Measurements from ENCODE around the gene PAK1. TPM values are rescaled to one million over a fixed set of nuclear protein-coding genes. Genes with fewer than 3 reads are reported as not detected.

The PAK1 gene
- total RNA-seq, 1 donor from 2014 or later, result 127 TPM

DNA sequence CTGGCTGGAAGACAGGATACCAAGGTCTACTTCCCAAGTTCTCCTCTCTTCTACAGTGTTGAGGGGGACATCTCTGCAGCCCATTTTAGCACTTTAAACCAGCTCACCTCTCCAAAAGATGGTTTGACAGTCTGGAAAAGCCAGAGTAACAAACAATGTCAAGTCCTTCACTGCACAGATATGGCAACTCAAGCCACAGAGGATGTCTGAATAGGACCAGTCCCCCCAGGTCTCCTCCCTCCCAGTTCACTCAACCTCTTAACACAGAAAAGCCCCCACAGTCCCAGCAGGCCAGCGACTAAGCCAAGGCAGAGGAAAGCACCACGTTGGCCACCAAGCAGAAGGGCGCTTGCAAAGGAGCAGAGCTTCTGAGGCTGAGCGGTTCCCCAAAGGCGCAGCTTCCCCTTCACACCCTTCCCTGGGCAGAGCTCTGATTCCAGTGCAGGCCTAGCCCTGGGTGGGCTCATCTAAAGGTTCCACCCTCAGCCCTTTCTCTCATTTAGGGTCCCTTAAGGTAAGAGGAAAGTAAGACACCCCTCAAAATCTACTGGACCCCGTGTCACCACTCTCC lies 62.7 kb downstream of the PAK1 start:
- DNase-seq (ENCODE audit: low spot score, unreplicated experiment), result no peak
- H3K36me3 Mint-ChIP-seq (ENCODE audit: insufficient read depth), result no peaks in the 10 kb centered on the region
- H3K27ac Mint-ChIP-seq, result peak overlapping the region; percentile 35
- no peak overlapping the region for H3K4me3 Mint-ChIP-seq (ENCODE audit: low read depth)
- TF ChIP-seq, protein P1, sequence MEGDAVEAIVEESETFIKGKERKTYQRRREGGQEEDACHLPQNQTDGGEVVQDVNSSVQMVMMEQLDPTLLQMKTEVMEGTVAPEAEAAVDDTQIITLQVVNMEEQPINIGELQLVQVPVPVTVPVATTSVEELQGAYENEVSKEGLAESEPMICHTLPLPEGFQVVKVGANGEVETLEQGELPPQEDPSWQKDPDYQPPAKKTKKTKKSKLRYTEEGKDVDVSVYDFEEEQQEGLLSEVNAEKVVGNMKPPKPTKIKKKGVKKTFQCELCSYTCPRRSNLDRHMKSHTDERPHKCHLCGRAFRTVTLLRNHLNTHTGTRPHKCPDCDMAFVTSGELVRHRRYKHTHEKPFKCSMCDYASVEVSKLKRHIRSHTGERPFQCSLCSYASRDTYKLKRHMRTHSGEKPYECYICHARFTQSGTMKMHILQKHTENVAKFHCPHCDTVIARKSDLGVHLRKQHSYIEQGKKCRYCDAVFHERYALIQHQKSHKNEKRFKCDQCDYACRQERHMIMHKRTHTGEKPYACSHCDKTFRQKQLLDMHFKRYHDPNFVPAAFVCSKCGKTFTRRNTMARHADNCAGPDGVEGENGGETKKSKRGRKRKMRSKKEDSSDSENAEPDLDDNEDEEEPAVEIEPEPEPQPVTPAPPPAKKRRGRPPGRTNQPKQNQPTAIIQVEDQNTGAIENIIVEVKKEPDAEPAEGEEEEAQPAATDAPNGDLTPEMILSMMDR (IDR thresholded peaks at IDR 0.05; ENCODE audit: unreplicated experiment), result no peak
- H3K27me3 Mint-ChIP-seq, result peaks cover 3% of the 10 kb centered on the region
- H3K9me3 Mint-ChIP-seq (ENCODE audit: low read depth), result no peaks in the 10 kb centered on the region
- H3K4me1 Mint-ChIP-seq (ENCODE audit: low read depth), result peaks cover 14% of the 10 kb centered on the region

DNA sequence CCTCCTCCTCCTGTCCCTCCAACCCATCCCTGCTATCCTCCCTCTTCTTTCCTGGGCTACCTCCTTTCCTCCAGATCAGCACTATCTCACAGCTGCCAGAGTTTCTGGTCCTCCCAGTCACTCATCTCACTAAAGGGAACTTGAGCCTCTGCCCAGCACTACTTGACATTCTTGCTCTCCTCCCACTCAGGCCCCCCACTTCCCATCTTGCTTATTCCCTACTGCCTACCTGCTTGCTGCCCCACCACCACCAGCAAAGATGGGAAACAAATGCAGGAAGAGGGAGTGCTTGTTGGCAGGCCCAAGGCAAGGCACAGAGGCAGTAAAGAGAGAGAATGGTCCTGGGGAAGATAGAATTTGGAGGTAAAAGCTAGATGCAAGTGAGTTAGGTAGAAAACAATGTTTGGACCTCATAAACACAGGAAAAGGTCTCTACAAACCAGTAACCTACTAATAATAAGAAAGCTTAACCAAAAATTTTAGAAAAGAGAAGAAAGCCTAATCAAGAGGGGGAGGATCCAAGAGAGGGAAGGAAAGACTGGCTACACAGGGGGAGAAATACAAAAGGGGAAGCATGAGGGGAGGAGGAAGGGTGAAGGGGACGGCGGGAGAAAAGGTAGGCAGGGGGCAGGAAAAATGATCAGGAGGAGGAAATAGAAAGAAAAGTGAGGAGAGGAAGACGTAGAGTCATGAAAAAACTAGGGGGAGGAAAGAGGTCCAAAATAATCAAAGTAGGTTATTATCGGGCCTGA lies 63.6 kb downstream of the PAK1 start:
- TF ChIP-seq, protein P1 (IDR thresholded peaks at IDR 0.05; ENCODE audit: unreplicated experiment), result no peak
- Mint-ChIP-seq H3K27me3 (peaks cover 3% of the 10 kb centered on the region), H3K4me1 (ENCODE audit: low read depth) (peaks cover 14% of the 10 kb centered on the region), H3K36me3 (ENCODE audit: insufficient read depth) (no peaks in the 10 kb centered on the region), H3K9me3 (ENCODE audit: low read depth) (no peaks in the 10 kb centered on the region), H3K4me3 (ENCODE audit: low read depth) (no peak overlapping the region), H3K27ac (peak overlapping the region; percentile 2)
- no peak for DNase-seq (ENCODE audit: low spot score, unreplicated experiment)

DNA sequence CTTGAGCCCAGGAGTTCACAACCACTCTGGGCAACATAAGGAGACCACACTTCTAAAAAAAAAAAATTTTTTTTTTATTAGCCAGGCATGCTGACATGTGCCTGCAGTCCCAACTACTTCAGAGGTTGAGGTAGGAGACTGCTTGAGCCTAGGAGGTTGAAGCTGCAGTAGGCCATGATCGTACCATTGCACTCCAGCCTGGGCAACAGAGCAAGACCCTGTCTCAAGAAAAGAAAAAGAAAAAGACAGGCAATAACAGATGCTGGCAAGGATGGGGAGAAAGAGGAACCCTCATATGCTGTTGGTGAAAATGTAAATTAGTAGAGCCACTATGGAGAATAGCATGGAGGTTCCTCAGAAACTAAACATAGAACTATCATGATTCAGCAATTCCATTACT lies 64.8 kb downstream of the PAK1 start:
- TF ChIP-seq, protein P1 (IDR thresholded peaks at IDR 0.05; ENCODE audit: unreplicated experiment), result no peak
- peaks cover 3% of the 10 kb centered on the region for H3K27me3 Mint-ChIP-seq
- H3K4me1 Mint-ChIP-seq (ENCODE audit: low read depth), result peaks cover 14% of the 10 kb centered on the region
- no peaks in the 10 kb centered on the region for H3K36me3 Mint-ChIP-seq (ENCODE audit: insufficient read depth)
- no peak overlapping the region for H3K27ac Mint-ChIP-seq
- no peak for DNase-seq (ENCODE audit: low spot score, unreplicated experiment)
- no peaks in the 10 kb centered on the region for H3K9me3 Mint-ChIP-seq (ENCODE audit: low read depth)
- H3K4me3 Mint-ChIP-seq (ENCODE audit: low read depth), result no peak overlapping the region

DNA sequence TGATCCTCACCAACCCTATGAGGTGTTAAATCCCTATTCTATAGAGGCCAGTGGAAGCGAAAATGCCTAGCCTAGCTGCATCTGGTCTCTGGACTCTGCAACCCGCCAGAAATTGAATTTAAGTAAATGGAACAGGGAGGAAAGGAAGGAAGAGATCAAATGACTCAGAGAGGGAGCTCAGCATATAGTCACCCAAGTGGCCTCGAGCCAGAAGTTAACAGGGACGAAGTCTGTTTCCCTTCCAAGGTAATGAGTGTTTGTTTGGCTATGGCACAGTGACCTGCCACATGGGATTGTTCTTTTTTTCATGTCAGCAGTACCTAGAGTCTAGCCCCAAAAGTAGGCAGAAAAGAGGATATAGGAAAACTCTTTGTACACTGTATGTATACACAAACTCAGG lies 66.3 kb downstream of the PAK1 start:
- Mint-ChIP-seq H3K4me1 (ENCODE audit: low read depth) (peaks cover 21% of the 10 kb centered on the region), H3K4me3 (ENCODE audit: low read depth) (no peak overlapping the region), H3K36me3 (ENCODE audit: insufficient read depth) (no peaks in the 10 kb centered on the region), H3K9me3 (ENCODE audit: low read depth) (no peaks in the 10 kb centered on the region), H3K27me3 (peaks cover 3% of the 10 kb centered on the region), H3K27ac (no peak overlapping the region)
- no peak for DNase-seq (ENCODE audit: low spot score, unreplicated experiment)
- TF ChIP-seq, protein P1 (IDR thresholded peaks at IDR 0.05; ENCODE audit: unreplicated experiment), result no peak

DNA sequence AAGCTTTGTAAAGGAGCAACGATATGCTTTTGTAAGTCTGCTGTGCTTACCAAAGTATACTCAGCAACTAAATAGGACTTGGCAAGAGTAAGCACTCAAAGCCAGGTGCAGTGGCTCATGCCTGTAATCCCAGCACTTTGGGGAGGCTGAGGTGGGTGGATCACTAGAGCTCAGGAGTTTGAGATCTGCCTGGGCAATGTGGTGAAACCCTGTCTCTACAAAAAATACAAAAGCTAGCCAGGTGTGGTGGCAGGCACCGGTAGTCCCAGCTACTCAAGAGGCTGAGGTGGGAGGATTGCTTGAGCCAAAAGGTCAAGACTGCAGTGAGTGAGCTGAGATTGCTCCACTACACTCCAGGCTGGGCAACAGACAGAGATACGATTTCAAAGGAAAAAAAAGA lies 67.5 kb downstream of the PAK1 start:
- TF ChIP-seq, protein P1 (IDR thresholded peaks at IDR 0.05; ENCODE audit: unreplicated experiment), result no peak
- Mint-ChIP-seq H3K4me1 (ENCODE audit: low read depth) (peaks cover 24% of the 10 kb centered on the region), H3K4me3 (ENCODE audit: low read depth) (no peak overlapping the region), H3K27me3 (peaks cover 3% of the 10 kb centered on the region), H3K36me3 (ENCODE audit: insufficient read depth) (no peaks in the 10 kb centered on the region), H3K27ac (no peak overlapping the region), H3K9me3 (ENCODE audit: low read depth) (no peaks in the 10 kb centered on the region)
- DNase-seq (ENCODE audit: low spot score, unreplicated experiment), result no peak
